Common myeloid progenitor, CD34-positive (primary cell): ENCODE data around the gene ANXA8L1.
"Not testable (repeated sequence)": the region's sequence is repeated elsewhere in the genome, so short reads cannot be mapped to it uniquely, and the experiment has no call there.

Source experiments
- CTCF ChIA-PET: fragments of 350-600 bp; sonication (Branson Sonifier 250); formaldehyde crosslinking; loops from one replicate; lab custom pipeline; 2021; ENCODE audit warnings: antibody characterized with exemption; lab: Charles Lee
- POLR2A ChIA-PET: fragments of 350-600 bp; sonication (Branson Sonifier 250); formaldehyde crosslinking; loops from one replicate; lab custom pipeline; 2021; ENCODE audit warnings: antibody characterized with exemption; lab: Charles Lee
- DNase-seq, 3 donors: peaks; one replicate each; pipeline versions ENCODE4 v3.0.0 to v3.0.0-alpha.2; 2013
- H3K27ac ChIP-seq, 2 experiments: 1 replicate in 1 of 2; 2 replicates in 1 of 2; pipeline ENCODE4 v1.7.0; 2013; ENCODE audit warnings: inconsistent platforms in 2 of 2, low read length in 2 of 2, mild to moderate bottlenecking in 2 of 2, low read depth in 1 of 2, moderate library complexity in 1 of 2; ENCODE audit not compliant: severe bottlenecking in 2 of 2, insufficient read depth in 1 of 2, poor library complexity in 1 of 2
- H3K27me3 ChIP-seq, 5 experiments: replicated peaks in 2 of 5; 1 replicate in 3 of 5; 2 replicates in 2 of 5; pipeline versions ENCODE4 v1.6.1 to v1.7.0; 2013; ENCODE audit warnings: low read length in 4 of 5, mild to moderate bottlenecking in 2 of 5, moderate library complexity in 2 of 5, inconsistent platforms in 1 of 5; ENCODE audit not compliant: insufficient read depth in 5 of 5, control insufficient read depth in 4 of 5
- H3K36me3 ChIP-seq, 4 experiments: 1 replicate in 2 of 4; 2 replicates in 2 of 4; pipeline versions ENCODE4 v1.6.1 to v1.7.0; 2013; ENCODE audit warnings: low read length in 3 of 4, control low read depth in 1 of 4, mild to moderate bottlenecking in 1 of 4; ENCODE audit not compliant: control insufficient read depth in 4 of 4, insufficient read depth in 4 of 4
- H3K4me1 ChIP-seq, 4 experiments: 1 replicate in 3 of 4; 2 replicates in 1 of 4; pipeline versions ENCODE4 v1.6.1 to v1.7.1; 2013; ENCODE audit warnings: low read length in 3 of 4, mild to moderate bottlenecking in 3 of 4, control low read depth in 1 of 4, inconsistent platforms in 1 of 4, moderate library complexity in 1 of 4; ENCODE audit not compliant: control insufficient read depth in 4 of 4, insufficient read depth in 4 of 4; ENCODE audit errors: control extremely low read depth in 1 of 4
- H3K4me3 ChIP-seq, 7 experiments: 1 replicate in 4 of 7; 2 replicates in 3 of 7; pipeline versions ENCODE4 v1.5.1 to v1.7.0; 2013; ENCODE audit warnings: mild to moderate bottlenecking in 7 of 7, low read length in 6 of 7, moderate library complexity in 6 of 7, inconsistent platforms in 2 of 7, low read depth in 2 of 7, control low read depth in 1 of 7; ENCODE audit not compliant: insufficient read depth in 4 of 7, control insufficient read depth in 1 of 7; ENCODE audit errors: extremely low read depth in 1 of 7
- H3K9me3 ChIP-seq, 5 experiments: 1 replicate in 4 of 5; 2 replicates in 1 of 5; pipeline versions ENCODE4 v1.6.1 to v1.7.1; 2013; ENCODE audit warnings: low read length in 4 of 5, mild to moderate bottlenecking in 2 of 5, inconsistent platforms in 1 of 5, low read depth in 1 of 5, moderate library complexity in 1 of 5; ENCODE audit not compliant: control insufficient read depth in 4 of 5, insufficient read depth in 2 of 5; ENCODE audit errors: control extremely low read depth in 1 of 5
- WGBS: methylation state at CpG from one replicate; pipeline ENCODE4 v1.1.5; 2013; ENCODE audit not compliant: insufficient coverage; 5-methylcytosine and 5-hydroxymethylcytosine counted together

Gene ANXA8L1

GRCh38 chr10:46378108-46378507 lies 2.5 kb downstream of the ANXA8L1 start:
- H3K27me3 ChIP-seq, H3K9me3 ChIP-seq, H3K36me3 ChIP-seq, POLR2A ChIA-PET, CTCF ChIA-PET, DNase-seq, H3K27ac ChIP-seq, H3K4me3 ChIP-seq, H3K4me1 ChIP-seq: not testable (repeated sequence)
- WGBS = no CpG with 5 or more reads among the region's 8 CpGs

- POLR2A ChIA-PET, H3K27me3 ChIP-seq, H3K4me1 ChIP-seq, DNase-seq, CTCF ChIA-PET, H3K36me3 ChIP-seq, H3K27ac ChIP-seq, H3K9me3 ChIP-seq, H3K4me3 ChIP-seq: not testable (repeated sequence)
- no CpG with 5 or more reads among the region's 5 CpGs for WGBS
These were observed 3.8 kb downstream of the ANXA8L1 start for GRCh38 chr10:46379233-46379848.

- H3K9me3 ChIP-seq, H3K27ac ChIP-seq, H3K36me3 ChIP-seq, DNase-seq, H3K4me3 ChIP-seq, H3K27me3 ChIP-seq, CTCF ChIA-PET, POLR2A ChIA-PET, H3K4me1 ChIP-seq: not testable (repeated sequence)
- no CpG with 5 or more reads among the region's 7 CpGs for WGBS
These were observed 10.3 kb downstream of the ANXA8L1 start for GRCh38 chr10:46385858-46386257.

DNA sequence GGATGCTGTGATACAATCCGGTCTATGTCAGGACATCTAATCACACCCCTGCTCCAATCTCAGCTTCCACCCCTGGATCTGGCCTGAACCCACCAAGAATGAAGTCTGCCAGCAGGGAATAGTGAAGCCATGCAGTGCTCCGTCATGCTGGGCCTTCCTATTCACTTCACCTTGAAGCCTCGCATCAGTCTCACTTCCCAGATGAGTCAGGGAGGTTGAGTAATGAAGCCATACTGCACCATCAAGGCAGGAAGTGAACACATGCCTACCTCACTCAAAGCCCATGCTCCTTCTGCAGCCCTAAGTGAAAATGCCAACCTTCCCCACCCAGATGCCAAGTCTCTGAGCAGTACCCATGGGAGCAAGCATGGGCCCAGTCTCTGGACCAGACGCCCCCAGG lies 11.1 kb downstream of the ANXA8L1 start:
- H3K4me1 ChIP-seq, DNase-seq, H3K4me3 ChIP-seq, H3K27ac ChIP-seq, POLR2A ChIA-PET, H3K27me3 ChIP-seq, H3K36me3 ChIP-seq, H3K9me3 ChIP-seq, CTCF ChIA-PET: not testable (repeated sequence)
- WGBS = no CpG with 5 or more reads among the region's 4 CpGs

DNA sequence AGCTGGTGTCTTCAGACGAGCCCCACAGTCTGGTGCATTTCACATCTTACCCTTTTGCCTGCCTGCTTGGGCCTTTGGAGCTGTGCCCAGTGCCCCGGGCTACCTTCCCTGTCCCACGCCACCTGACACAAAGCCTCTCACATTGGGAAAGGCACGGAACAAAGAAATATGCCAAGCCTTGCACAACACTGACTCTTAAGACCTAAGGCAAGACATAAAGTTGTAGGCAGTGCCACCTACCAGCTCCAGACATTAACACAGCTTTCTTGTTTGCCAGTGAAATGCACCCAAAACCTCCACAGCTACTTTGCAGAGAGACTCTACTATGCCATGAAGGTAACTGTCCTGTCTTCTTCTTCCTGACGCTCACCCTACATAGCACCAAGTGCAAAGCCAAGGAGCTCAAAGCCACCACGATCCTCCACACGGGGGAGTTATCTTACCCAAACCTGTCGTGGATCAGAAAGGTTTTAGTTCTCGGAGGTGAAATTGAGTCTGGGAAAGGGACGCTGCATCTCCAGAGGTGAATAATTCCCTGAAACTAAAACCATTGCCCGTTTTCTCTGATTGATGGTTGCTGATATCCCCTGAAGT lies 11.8 kb downstream of the ANXA8L1 start:
- H3K9me3 ChIP-seq, POLR2A ChIA-PET, H3K36me3 ChIP-seq, CTCF ChIA-PET, H3K4me3 ChIP-seq, H3K27ac ChIP-seq, H3K27me3 ChIP-seq, H3K4me1 ChIP-seq, DNase-seq: not testable (repeated sequence)
- WGBS = no CpG with 5 or more reads among the region's 11 CpGs

DNA sequence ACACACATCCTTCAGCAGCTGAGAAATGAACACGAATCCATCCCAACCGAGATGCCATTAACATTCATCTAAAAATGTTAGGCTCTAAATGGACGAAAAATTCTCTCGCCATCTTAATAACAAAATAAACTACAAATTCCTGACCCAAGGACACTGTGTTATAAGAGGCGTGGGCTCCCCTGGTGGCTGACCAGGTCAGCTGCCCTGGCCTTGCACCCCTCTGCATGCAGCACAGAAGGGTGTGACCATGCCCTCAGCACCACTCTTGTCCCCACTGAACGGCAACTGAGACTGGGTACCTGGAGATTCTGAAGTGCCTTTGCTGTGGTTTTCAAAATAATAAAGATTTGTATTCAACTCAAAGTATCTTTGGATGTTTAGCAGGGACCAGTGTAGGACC lies 15.8 kb downstream of the ANXA8L1 start:
- WGBS = no CpG with 5 or more reads among the region's 6 CpGs

DNA sequence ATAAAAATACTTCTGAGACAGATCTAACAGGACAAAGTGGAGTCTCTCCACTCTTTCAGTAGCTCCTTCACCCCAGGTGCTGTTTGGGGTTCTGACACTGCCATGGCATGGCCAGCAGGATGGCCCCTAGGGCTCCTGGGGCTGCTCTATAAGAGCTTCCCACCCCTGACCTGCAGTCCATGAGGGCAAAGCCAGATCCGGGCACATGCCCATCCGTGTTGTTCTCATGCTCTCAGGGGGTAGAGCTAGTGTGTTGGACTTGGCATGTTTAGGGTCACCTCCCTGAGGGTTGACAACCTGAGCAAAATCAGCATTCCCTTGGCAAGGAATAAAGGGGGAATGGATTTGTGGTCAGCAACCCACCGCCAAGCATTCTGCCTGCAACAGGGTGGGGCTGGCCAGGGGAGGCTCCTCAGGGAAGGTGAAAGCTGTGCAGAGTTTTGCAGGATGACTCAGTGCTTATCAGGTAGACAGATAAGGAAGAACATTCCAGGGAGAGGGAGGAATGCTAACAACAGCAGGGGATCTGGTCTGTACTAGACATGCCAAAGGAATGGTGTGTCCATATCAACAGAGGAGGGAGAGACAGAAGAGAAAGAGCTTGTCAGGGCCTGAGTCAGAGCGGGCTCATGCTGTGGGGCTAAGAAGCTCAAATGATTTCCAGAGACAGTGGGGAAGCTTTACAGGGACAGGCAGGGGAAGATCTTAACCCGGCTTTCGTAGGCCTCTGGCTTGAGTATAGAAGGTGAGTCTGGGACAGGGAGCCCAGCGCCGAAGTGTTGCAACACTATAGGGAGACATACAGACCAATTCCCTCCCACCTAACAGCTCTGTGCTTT lies 21.1 kb downstream of the ANXA8L1 start:
- no CpG with 5 or more reads among the region's 8 CpGs for WGBS
- POLR2A ChIA-PET = not testable (repeated sequence)

More for the DNA sequence above, 15.8 kb downstream of the ANXA8L1 start:
- CTCF ChIA-PET, H3K9me3 ChIP-seq, POLR2A ChIA-PET, H3K27ac ChIP-seq, H3K4me3 ChIP-seq, H3K4me1 ChIP-seq, DNase-seq, H3K27me3 ChIP-seq, H3K36me3 ChIP-seq: not testable (repeated sequence)

More for the DNA sequence above, 21.1 kb downstream of the ANXA8L1 start:
- DNase-seq, H3K4me3 ChIP-seq, H3K9me3 ChIP-seq, CTCF ChIA-PET, H3K36me3 ChIP-seq, H3K4me1 ChIP-seq, H3K27ac ChIP-seq, H3K27me3 ChIP-seq: not testable (repeated sequence)
